HUES6 (cell line): ENCODE data around the gene SULT1E1.
"Not testable (repeated sequence)": the region's sequence is repeated elsewhere in the genome, so short reads cannot be mapped to it uniquely, and the experiment has no call there.

ENCODE experiments used
- H3K27ac ChIP-seq: 2 replicates; pipeline ENCODE4 v1.7.0; 2013; ENCODE audit warnings: low read depth, mild to moderate bottlenecking, low read length, inconsistent platforms
- H3K27me3 ChIP-seq: 2 replicates; pipeline ENCODE4 v1.6.1; 2013; ENCODE audit warnings: low read length; ENCODE audit not compliant: control insufficient read depth, insufficient read depth
- H3K36me3 ChIP-seq: 2 replicates; pipeline ENCODE4 v1.6.1; 2013; ENCODE audit warnings: low read length; ENCODE audit not compliant: control insufficient read depth, insufficient read depth
- H3K4me1 ChIP-seq: 2 replicates; pipeline ENCODE4 v1.6.1; 2013; ENCODE audit warnings: low read length; ENCODE audit not compliant: control insufficient read depth, insufficient read depth
- H3K4me3 ChIP-seq: 2 replicates; pipeline ENCODE4 v1.5.1; 2013; ENCODE audit warnings: low read depth, low read length
- H3K9ac ChIP-seq: one replicate; pipeline ENCODE4 v1.6.1; 2013; ENCODE audit warnings: mild to moderate bottlenecking, low read length
- H3K9me3 ChIP-seq: 2 replicates; pipeline ENCODE4 v1.6.1; 2013; ENCODE audit warnings: low read depth, low read length; ENCODE audit not compliant: control insufficient read depth, insufficient read depth

SULT1E1 gene

GRCh38 chr4:69829678-69830077 is 30.3 kb downstream of the SULT1E1 start:
- Histone ChIP-seq H3K27ac (no peak overlapping the region), H3K27me3 (no peaks in the 10 kb centered on the region)

GRCh38 chr4:69828828-69829227 is 31.1 kb downstream of the SULT1E1 start:
- H3K9me3 ChIP-seq: peaks cover 7% of the 10 kb centered on the region; the same call in 1 of the 2 replicates
- no peaks in the 10 kb centered on the region for H3K36me3 ChIP-seq
- no peak overlapping the region for H3K4me3 ChIP-seq
- H3K27me3 ChIP-seq: no peaks in the 10 kb centered on the region
- no peak overlapping the region for H3K27ac ChIP-seq
- no peak overlapping the region for H3K9ac ChIP-seq
- H3K4me1 ChIP-seq: peaks cover 16% of the 10 kb centered on the region

More at GRCh38 chr4:69829678-69830077, 30.3 kb downstream of the SULT1E1 start:
- no peak overlapping the region for H3K4me3 ChIP-seq
- no peaks in the 10 kb centered on the region for H3K36me3 ChIP-seq
- H3K4me1 ChIP-seq: peaks cover 16% of the 10 kb centered on the region
- no peak overlapping the region for H3K9ac ChIP-seq
- peaks cover 4% of the 10 kb centered on the region; the same call in 1 of the 2 replicates for H3K9me3 ChIP-seq

GRCh38 chr4:69825056-69825455 is 34.9 kb downstream of the SULT1E1 start:
- not testable (repeated sequence) for H3K4me3 ChIP-seq, H3K27me3 ChIP-seq, H3K9me3 ChIP-seq, H3K9ac ChIP-seq, H3K27ac ChIP-seq, H3K36me3 ChIP-seq, H3K4me1 ChIP-seq

GRCh38 chr4:69823481-69824186 is 36.3 kb downstream of the SULT1E1 start:
- Histone ChIP-seq H3K27ac (no peak overlapping the region), H3K36me3 (no peaks in the 10 kb centered on the region), H3K27me3 (no peaks in the 10 kb centered on the region), H3K9ac (no peak overlapping the region), H3K9me3 (peaks cover 7% of the 10 kb centered on the region; the same call in 1 of the 2 replicates), H3K4me3 (no peak overlapping the region), H3K4me1 (no peaks in the 10 kb centered on the region)

GRCh38 chr4:69823048-69823447 is 36.9 kb downstream of the SULT1E1 start:
- Histone ChIP-seq H3K9me3 (peaks cover 7% of the 10 kb centered on the region; the same call in 1 of the 2 replicates), H3K4me3 (no peak overlapping the region), H3K4me1 (no peaks in the 10 kb centered on the region), H3K27ac (no peak overlapping the region), H3K27me3 (no peaks in the 10 kb centered on the region), H3K36me3 (no peaks in the 10 kb centered on the region), H3K9ac (no peak overlapping the region)

GRCh38 chr4:69822198-69822597 is 37.7 kb downstream of the SULT1E1 start:
- Histone ChIP-seq H3K36me3 (no peaks in the 10 kb centered on the region), H3K9me3 (peaks cover 4% of the 10 kb centered on the region; the same call in 1 of the 2 replicates), H3K27me3 (no peaks in the 10 kb centered on the region), H3K4me1 (no peaks in the 10 kb centered on the region), H3K4me3 (no peak overlapping the region), H3K27ac (no peak overlapping the region), H3K9ac (no peak overlapping the region)

GRCh38 chr4:69818060-69818639 is 41.8 kb downstream of the SULT1E1 start:
- no peak overlapping the region for H3K9ac ChIP-seq

GRCh38 chr4:69816236-69816635 is 43.7 kb downstream of the SULT1E1 start:
- Histone ChIP-seq H3K36me3 (no peaks in the 10 kb centered on the region), H3K4me3 (no peak overlapping the region), H3K4me1 (no peaks in the 10 kb centered on the region), H3K27me3 (no peaks in the 10 kb centered on the region), H3K27ac (no peak overlapping the region), H3K9me3 (no peaks in the 10 kb centered on the region), H3K9ac (no peak overlapping the region)

More at GRCh38 chr4:69818060-69818639, 41.8 kb downstream of the SULT1E1 start:
- Histone ChIP-seq H3K27me3 (no peaks in the 10 kb centered on the region), H3K4me1 (no peaks in the 10 kb centered on the region), H3K27ac (no peak overlapping the region), H3K4me3 (no peak overlapping the region), H3K36me3 (no peaks in the 10 kb centered on the region), H3K9me3 (no peaks in the 10 kb centered on the region)

- Histone ChIP-seq H3K36me3 (no peaks in the 10 kb centered on the region), H3K4me1 (no peaks in the 10 kb centered on the region), H3K9ac (no peak overlapping the region), H3K4me3 (no peak overlapping the region), H3K27ac (no peak overlapping the region), H3K9me3 (peaks cover 3% of the 10 kb centered on the region; the same call in 1 of the 2 replicates), H3K27me3 (no peaks in the 10 kb centered on the region)
Measured at GRCh38 chr4:69813628-69814027, 46.3 kb downstream of the SULT1E1 start.

- Histone ChIP-seq H3K36me3 (no peaks in the 10 kb centered on the region), H3K9ac (no peak overlapping the region), H3K27me3 (no peaks in the 10 kb centered on the region), H3K4me1 (no peaks in the 10 kb centered on the region), H3K9me3 (peaks cover 23% of the 10 kb centered on the region; the same call in 1 of the 2 replicates), H3K27ac (no peak overlapping the region), H3K4me3 (no peak overlapping the region)
Measured at GRCh38 chr4:69811166-69811565, 48.8 kb downstream of the SULT1E1 start.

- Histone ChIP-seq H3K27me3 (no peaks in the 10 kb centered on the region), H3K36me3 (no peaks in the 10 kb centered on the region), H3K9me3 (no peaks in the 10 kb centered on the region), H3K4me1 (no peaks in the 10 kb centered on the region), H3K27ac (no peak overlapping the region), H3K4me3 (no peak overlapping the region), H3K9ac (no peak overlapping the region)
Measured at GRCh38 chr4:69800599-69800998, 59.3 kb downstream of the SULT1E1 start.
